A673 (cell line): ENCODE measurements around the gene SF3B5.

ENCODE experiments used
- CTCF ChIP-seq: fragments of 300-800, 200-600 bp; sonication (generic); conservative IDR thresholded peaks from 2 replicates; pipeline ENCODE4 v1.5.1; 2017; ENCODE audit warnings: low read depth, mild to moderate bottlenecking, antibody characterized with exemption, low read length, moderate library complexity, mixed read lengths
- EZH2 ChIP-seq: fragments of 200-600 bp; sonication (generic); IDR thresholded peaks from 2 replicates; pipeline ENCODE4 v1.6.1; 2017; ENCODE audit warnings: borderline replicate concordance, low read depth, mild to moderate bottlenecking, mixed read lengths, antibody characterized with exemption, low read length; ENCODE audit not compliant: poor library complexity, severe bottlenecking

- TF ChIP-seq CTCF (no peak), EZH2 (no peak)
Observed at GRCh38 chr6:144141470-144141869, 46.1 kb upstream of the SF3B5 start.
